AG09309 (cell line): ENCODE data around the gene TTLL1.
"Not testable (repeated sequence)": the region's sequence is repeated elsewhere in the genome, so short reads cannot be mapped to it uniquely, and the experiment has no call there.

ENCODE experiments used
- DNase-seq: peaks from one replicate; pipeline ENCODE4 v3.0.0-alpha.2; 2010; ENCODE audit warnings: low read depth
- H3K4me3 ChIP-seq: 2 replicates; pipeline ENCODE4 v1.5.1; 2011; ENCODE audit warnings: mild to moderate bottlenecking, low read depth, low read length, moderate library complexity; ENCODE audit not compliant: control insufficient read depth
- TF ChIP-seq, protein P1 (sequence below): IDR thresholded peaks from 2 replicates; pipeline ENCODE4 v1.5.1; 2011; ENCODE audit warnings: mild to moderate bottlenecking, low read depth, low read length, inconsistent platforms; ENCODE audit not compliant: insufficient read depth, control insufficient read depth; ENCODE audit errors: missing control alignments

TTLL1 gene

DNA sequence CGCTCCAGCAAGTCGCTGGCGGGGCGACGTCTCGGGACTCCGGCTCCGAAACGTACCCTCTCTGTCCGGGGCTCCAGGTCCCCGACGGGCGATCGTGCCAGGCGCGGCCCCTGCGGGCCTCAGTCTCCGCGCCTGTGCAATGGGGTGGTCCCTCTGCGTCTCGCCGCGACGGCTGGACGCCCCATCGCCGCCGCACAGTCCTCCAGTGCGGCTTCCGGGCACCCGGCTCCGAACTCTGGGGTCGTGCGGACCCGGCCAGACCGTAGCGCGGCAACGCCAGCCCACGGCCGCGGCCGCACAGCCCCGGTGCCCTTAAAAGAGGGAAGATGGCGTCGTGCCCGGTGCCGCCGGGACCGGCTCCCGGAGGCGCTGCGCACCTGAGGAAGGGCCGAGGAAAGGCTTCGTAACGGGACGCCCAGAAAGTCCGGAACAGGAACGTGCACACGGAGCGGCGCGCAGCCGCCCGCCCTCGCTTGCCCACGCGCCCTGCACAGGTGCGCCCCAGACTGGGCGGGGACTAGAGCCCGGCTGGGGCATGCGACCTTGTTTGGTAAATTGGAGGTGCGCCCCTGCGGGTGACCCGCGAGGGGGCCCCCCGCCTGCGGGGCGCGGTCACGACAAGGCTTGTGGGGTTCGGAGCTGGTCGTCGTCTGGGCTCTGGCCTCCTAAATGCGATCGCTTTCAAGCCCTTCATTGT, 21.9 kb upstream of the TTLL1 start:
- TF ChIP-seq, protein P1, sequence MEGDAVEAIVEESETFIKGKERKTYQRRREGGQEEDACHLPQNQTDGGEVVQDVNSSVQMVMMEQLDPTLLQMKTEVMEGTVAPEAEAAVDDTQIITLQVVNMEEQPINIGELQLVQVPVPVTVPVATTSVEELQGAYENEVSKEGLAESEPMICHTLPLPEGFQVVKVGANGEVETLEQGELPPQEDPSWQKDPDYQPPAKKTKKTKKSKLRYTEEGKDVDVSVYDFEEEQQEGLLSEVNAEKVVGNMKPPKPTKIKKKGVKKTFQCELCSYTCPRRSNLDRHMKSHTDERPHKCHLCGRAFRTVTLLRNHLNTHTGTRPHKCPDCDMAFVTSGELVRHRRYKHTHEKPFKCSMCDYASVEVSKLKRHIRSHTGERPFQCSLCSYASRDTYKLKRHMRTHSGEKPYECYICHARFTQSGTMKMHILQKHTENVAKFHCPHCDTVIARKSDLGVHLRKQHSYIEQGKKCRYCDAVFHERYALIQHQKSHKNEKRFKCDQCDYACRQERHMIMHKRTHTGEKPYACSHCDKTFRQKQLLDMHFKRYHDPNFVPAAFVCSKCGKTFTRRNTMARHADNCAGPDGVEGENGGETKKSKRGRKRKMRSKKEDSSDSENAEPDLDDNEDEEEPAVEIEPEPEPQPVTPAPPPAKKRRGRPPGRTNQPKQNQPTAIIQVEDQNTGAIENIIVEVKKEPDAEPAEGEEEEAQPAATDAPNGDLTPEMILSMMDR = no peak
- H3K4me3 ChIP-seq = peak overlapping the region; percentile 23
- no peak for DNase-seq

DNA sequence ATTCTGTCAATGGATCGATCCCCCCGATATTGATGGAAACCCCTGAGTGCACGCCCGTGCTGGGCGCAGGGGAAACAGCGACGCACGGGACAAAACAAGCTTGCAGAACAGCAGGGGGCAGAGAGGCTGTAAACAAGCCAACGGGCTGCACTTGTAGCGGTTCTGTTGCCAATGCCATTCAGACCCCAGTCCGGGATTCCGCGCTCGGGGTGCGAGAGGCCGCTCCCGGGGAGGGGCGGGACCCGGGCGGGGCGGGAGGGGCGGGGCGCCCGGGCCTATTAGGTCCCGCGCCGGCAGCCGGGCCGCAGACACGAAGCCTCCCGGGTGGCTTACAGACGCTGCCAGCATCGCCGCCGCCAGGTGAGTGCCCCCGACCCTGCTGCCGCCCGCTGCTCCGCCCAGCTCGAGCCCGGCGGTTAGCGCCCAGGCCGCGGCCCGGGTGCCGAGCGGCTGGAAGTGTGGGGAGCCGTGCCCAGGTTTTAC, 21.3 kb upstream of the TTLL1 start, which contains the start of gene BIK:
BIK (plus strand) TSS at position 307 of the 483 bp plus-strand sequence. CDS start 13,273 bp downstream, outside the sequence.
- DNase-seq = no peak
- TF ChIP-seq, protein P1 = peak; percentile 13
- H3K4me3 ChIP-seq = peak within 1 kb of the TSS; percentile 23

DNA sequence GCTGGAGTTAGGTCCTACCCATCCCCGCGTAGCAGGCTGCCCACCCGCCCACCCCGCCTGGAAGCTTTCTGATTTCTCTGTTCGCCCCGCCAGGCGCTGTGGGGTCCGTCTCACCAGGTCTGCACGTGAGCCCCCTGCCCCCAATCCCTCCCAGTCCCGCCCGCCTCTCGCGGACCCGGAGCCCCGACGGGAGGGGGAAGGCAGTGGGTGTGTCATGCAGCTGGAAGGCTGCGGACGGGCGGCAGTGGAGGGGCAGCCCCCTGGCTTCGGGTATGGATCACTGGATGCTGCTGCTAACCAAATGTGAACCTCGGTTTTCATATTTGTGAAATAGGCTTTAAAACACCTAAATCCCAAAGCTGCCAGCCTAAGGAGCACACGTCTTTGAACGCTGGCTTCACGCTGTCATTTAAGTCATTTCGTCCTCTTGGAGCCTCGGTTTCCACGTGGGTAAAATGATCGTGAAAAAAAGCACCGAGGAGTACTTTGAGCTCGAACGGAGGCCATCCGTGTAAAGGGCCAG, 20.8 kb upstream of the TTLL1 start:
- TF ChIP-seq, protein P1 = no peak
- H3K4me3 ChIP-seq = no peak overlapping the region
- no peak for DNase-seq

DNA sequence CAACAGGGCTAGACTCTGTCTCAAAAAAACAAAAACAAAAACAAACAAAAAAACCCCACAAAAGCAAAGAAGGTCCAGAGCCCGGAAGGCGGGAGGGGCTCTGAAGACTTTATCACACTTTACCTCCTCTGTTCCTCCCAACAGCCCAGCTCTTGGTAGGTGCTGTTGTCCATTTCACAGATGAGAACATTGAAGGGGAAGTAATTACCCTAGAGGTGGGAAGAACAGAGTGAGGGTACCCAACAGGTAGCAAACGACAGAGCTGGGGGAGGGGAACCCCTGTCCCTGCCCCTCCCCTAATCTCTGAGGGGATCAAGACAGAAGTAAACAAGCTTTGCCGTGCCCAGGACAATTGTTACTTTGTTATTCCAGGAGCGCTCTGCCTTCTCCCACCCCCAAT, 20.3 kb upstream of the TTLL1 start:
- no peak overlapping the region for H3K4me3 ChIP-seq
- DNase-seq = no peak
- TF ChIP-seq, protein P1 = no peak

DNA sequence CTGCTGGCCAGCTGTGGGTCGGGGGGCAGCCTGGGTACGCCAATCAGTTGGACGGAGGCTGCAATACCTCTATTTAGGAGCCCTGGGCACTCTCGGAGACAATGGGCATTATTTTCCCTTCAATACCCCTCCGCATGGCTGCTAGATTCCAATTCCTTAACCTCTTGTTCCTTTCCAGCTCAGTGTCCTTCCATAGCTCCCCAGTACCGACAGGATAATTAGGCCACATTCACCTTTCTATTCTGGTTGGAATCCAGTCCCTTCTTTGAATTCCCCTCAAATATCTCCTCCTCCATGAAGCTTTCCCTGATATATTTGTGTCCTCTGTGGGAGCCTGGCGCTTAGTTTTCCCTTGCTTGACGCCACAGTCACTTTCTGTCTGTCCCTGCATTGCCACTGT, 17.1 kb upstream of the TTLL1 start:
- TF ChIP-seq, protein P1 = no peak
- no peak overlapping the region for H3K4me3 ChIP-seq
- no peak for DNase-seq

DNA sequence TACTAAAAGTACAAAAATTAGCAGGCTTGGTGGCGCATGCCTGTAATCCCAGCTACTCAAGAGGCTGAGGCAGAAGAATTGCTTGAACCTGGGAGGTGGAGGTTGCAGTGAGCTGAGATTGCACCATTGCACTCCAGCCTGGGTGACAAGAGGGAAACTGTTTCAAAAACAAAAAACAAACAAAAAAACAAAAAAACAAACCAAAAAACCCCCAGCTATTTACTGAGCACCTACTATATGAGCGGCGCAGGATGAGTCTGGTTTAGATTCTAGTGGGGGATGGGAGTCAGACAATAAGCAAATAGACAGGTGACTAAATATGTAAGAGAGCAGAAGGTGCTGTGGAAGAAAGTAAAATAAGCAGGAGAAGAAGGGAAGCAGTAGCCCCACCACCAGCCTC, 15.8 kb upstream of the TTLL1 start:
- H3K4me3 ChIP-seq, DNase-seq: not testable (repeated sequence)

DNA sequence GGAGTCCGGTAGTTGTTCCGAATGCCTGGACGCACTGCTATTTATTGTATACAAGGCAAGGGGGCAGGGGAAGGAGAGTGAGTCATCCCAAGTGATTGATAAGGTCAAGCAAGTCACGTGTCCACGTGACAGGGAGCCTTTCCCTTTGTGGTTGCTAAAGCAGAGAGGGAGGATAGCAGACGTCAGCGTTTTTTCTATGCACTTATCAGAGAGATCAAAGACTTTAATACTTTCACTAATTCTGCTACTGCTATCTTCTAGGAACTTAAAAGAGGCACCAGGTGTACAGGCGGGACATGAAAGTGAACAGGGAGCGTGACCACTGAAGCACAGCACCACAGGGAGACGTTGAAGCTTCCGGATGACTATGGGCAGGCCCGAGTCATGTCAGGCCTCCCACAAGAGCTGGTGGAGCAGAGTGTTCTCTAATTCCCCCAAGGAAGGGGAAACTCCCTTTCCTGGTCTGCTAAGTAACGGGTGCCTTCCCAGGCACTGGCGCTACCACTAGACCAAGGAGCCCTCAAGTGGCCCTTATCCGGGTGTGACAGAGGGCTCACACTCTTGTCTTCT, 14.9 kb upstream of the TTLL1 start:
- DNase-seq, H3K4me3 ChIP-seq: not testable (repeated sequence)
